Gastroesophageal sphincter (tissue), 3 donors: Measurements from ENCODE around the gene C12orf60.

Experiments used
- CTCF ChIP-seq, 4 experiments: fragments of 200-600 bp in 2 of 4; fragments of 450-650 bp in 2 of 4; sonication (generic) in 1 of 4; IDR thresholded peaks; one replicate each; pipeline ENCODE4 v1.5.1; 2017 to 2019; ENCODE audit warnings: antibody characterized with exemption in 4 of 4, mild to moderate bottlenecking in 2 of 4, moderate library complexity in 2 of 4
- EP300 ChIP-seq: sonication (generic); formaldehyde crosslinking; IDR thresholded peaks from one replicate; pipeline ENCODE4 v1.6.1; 2017; ENCODE audit warnings: antibody characterized with exemption, mild to moderate bottlenecking
- POLR2A ChIP-seq, 2 donors: fragments of 450-650 bp; IDR thresholded peaks; one replicate each; pipeline ENCODE4 v1.6.1; 2017; ENCODE audit warnings: antibody characterized with exemption in 2 of 2, mild to moderate bottlenecking in 2 of 2, moderate library complexity in 1 of 2

GRCh38 chr12:14795028-14795448 is 8.4 kb upstream of the C12orf60 start:
- TF ChIP-seq CTCF (IDR thresholded peaks at IDR 0.05) (no peak), EP300 (no peak), POLR2A (IDR thresholded peaks at IDR 0.05) (no peak)
